ENCODE results near the gene GTF3C2.

- TF ChIP-seq CTCF (IDR thresholded peaks at IDR 0.05) (no peak), POLR2A (IDR thresholded peaks at IDR 0.05) (no peak)
These were observed 19.0 kb upstream of the GTF3C2 start for GRCh38 chr2:27375513-27376099.

Data from heart left ventricle (tissue), 13 donors.